H1 (cell line): ENCODE measurements around the gene RUNX1. TPM values are rescaled to one million over a fixed set of nuclear protein-coding genes. Genes with fewer than 3 reads are reported as not detected.

ENCODE experiments used
- CTCF ChIA-PET: fragments of 300-600 bp; sonication (Branson Sonifier 250); formaldehyde crosslinking; loops from one replicate; lab custom pipeline; 2021; ENCODE audit not compliant: partially characterized antibody; lab: Charles Lee
- POLR2A ChIA-PET: fragments of 300-600 bp; sonication (Branson Sonifier 250); formaldehyde crosslinking; loops from one replicate; lab custom pipeline; 2021; ENCODE audit warnings: inconsistent platforms; ENCODE audit not compliant: partially characterized antibody; lab: Charles Lee
- DNase-seq, 2 experiments: peaks; one replicate each; pipeline versions ENCODE4 v3.0.0 to v3.0.0-alpha.2; 2010 to 2022; ENCODE audit warnings: low spot score in 2 of 2, low read depth in 1 of 2, mixed read lengths in 1 of 2
- FAIRE-seq: peaks from 2 replicates; lab custom pipeline; 2011; peaks lifted over from hg19 to GRCh38; lab: Jason Lieb, UNC
- H2AFZ ChIP-seq: 2 replicates; pipeline ENCODE4 v1.8.1; 2012; ENCODE audit warnings: low read length, inconsistent platforms
- H2AK5ac ChIP-seq: 2 replicates; pipeline ENCODE4 v1.6.1; 2013; ENCODE audit warnings: low read depth, low read length
- H2BK120ac ChIP-seq: replicated peaks from 2 replicates; pipeline ENCODE3; 2013; ENCODE audit warnings: low read depth, low read length, inconsistent platforms
- H2BK12ac ChIP-seq: 2 replicates; pipeline ENCODE4 v1.6.1; 2013; ENCODE audit warnings: low read depth, low read length
- H2BK15ac ChIP-seq: 2 replicates; pipeline ENCODE4 v1.6.1; 2013; ENCODE audit warnings: low read length
- H2BK20ac ChIP-seq: 2 replicates; pipeline ENCODE4 v1.6.1; 2013; ENCODE audit warnings: low read length
- H2BK5ac ChIP-seq: 2 replicates; pipeline ENCODE4 v1.6.1; 2013; ENCODE audit warnings: low read depth, low read length
- H3K14ac ChIP-seq: 2 replicates; pipeline ENCODE4 v1.6.1; 2013; ENCODE audit warnings: inconsistent platforms; ENCODE audit not compliant: insufficient read length
- H3K18ac ChIP-seq: 2 replicates; pipeline ENCODE4 v1.6.1; 2013; ENCODE audit warnings: low read length; ENCODE audit errors: extremely low read depth
- H3K23ac ChIP-seq: 2 replicates; pipeline ENCODE4 v1.6.1; 2013; ENCODE audit warnings: inconsistent platforms; ENCODE audit not compliant: insufficient read length
- H3K23me2 ChIP-seq: 2 replicates; pipeline ENCODE4 v1.6.1; 2013; ENCODE audit warnings: low read depth, low read length
- H3K27ac ChIP-seq: 2 replicates; pipeline ENCODE4 v1.6.1; 2011; ENCODE audit warnings: low read depth, low read length, inconsistent platforms
- H3K27me3 ChIP-seq, 4 experiments: replicated peaks in 1 of 4; 1 replicate in 1 of 4; 2 replicates in 3 of 4; pipeline versions ENCODE4 v1.6.1 to v1.8.1; 2011 to 2013; ENCODE audit warnings: low read length in 3 of 4, mild to moderate bottlenecking in 3 of 4, inconsistent platforms in 2 of 4, mixed read lengths in 2 of 4, moderate library complexity in 1 of 4; ENCODE audit not compliant: control insufficient read depth in 3 of 4, insufficient read depth in 3 of 4; ENCODE audit errors: extremely low read depth in 1 of 4
- H3K36me3 ChIP-seq, 4 experiments: 2 replicates each; pipeline versions ENCODE4 v1.6.1 to v1.8.1; 2011 to 2013; ENCODE audit warnings: mild to moderate bottlenecking in 4 of 4, low read length in 3 of 4, moderate library complexity in 2 of 4, control low read depth in 1 of 4, inconsistent platforms in 1 of 4; ENCODE audit not compliant: insufficient read depth in 4 of 4, control insufficient read depth in 2 of 4
- H3K4ac ChIP-seq: replicated peaks from 2 replicates; pipeline ENCODE3; 2013; ENCODE audit warnings: low read length, low read depth, mixed read lengths, inconsistent platforms; ENCODE audit not compliant: insufficient read length
- H3K4me1 ChIP-seq, 4 experiments: replicated peaks in 1 of 4; 1 replicate in 1 of 4; 2 replicates in 3 of 4; pipeline versions ENCODE4 v1.6.1 to v1.8.1; 2011 to 2013; ENCODE audit warnings: low read length in 3 of 4, inconsistent platforms in 2 of 4, mixed read lengths in 1 of 4; ENCODE audit not compliant: insufficient read depth in 4 of 4, control insufficient read depth in 3 of 4
- H3K4me2 ChIP-seq, 2 experiments: 2 replicates each; pipeline versions ENCODE4 v1.6.1 to v1.8.1; 2011 to 2013; ENCODE audit warnings: low read depth in 2 of 2, low read length in 2 of 2, control low read depth in 1 of 2, inconsistent platforms in 1 of 2, mild to moderate bottlenecking in 1 of 2; ENCODE audit not compliant: insufficient read depth in 1 of 2
- H3K4me3 ChIP-seq, 4 experiments: fragments of 200-600, 300-600 bp in 1 of 4; sonication (generic), shearing (Covaris generic), sonication (Bioruptor Twin) in 1 of 4; 2 replicates each; pipeline versions ENCODE4 v1.5.1 to v1.8.1; 2011 to 2016; ENCODE audit warnings: low read length in 4 of 4, low read depth in 3 of 4, control low read depth in 2 of 4, inconsistent platforms in 2 of 4, mild to moderate bottlenecking in 2 of 4, mixed read lengths in 1 of 4, moderate library complexity in 1 of 4; ENCODE audit not compliant: insufficient read depth in 2 of 4; ENCODE audit errors: extremely low read depth in 1 of 4
- H3K56ac ChIP-seq: replicated peaks from 2 replicates; pipeline ENCODE3; 2013; ENCODE audit warnings: low read depth, mild to moderate bottlenecking, mixed read lengths, low read length, inconsistent platforms; ENCODE audit not compliant: insufficient read length
- H3K79me1 ChIP-seq: 2 replicates; pipeline ENCODE4 v1.6.1; 2013; ENCODE audit warnings: low read depth, low read length, control low read depth
- H3K79me2 ChIP-seq, 2 experiments: 2 replicates each; pipeline versions ENCODE4 v1.6.1 to v1.8.1; 2012 to 2013; ENCODE audit warnings: low read length in 2 of 2, mild to moderate bottlenecking in 2 of 2, inconsistent platforms in 1 of 2; ENCODE audit not compliant: insufficient read depth in 2 of 2, control insufficient read depth in 1 of 2
- H3K9ac ChIP-seq, 4 experiments: replicated peaks in 1 of 4; 1 replicate in 1 of 4; 2 replicates in 3 of 4; pipeline versions ENCODE4 v1.6.1 to v1.8.1; 2011 to 2013; ENCODE audit warnings: low read depth in 3 of 4, low read length in 3 of 4, control low read depth in 2 of 4, mild to moderate bottlenecking in 2 of 4, moderate library complexity in 2 of 4, inconsistent platforms in 1 of 4; ENCODE audit errors: extremely low read depth in 1 of 4
- H3K9me3 ChIP-seq, 2 experiments: 2 replicates each; pipeline versions ENCODE4 v1.6.1 to v1.8.1; 2012 to 2013; ENCODE audit warnings: mild to moderate bottlenecking in 2 of 2, moderate library complexity in 2 of 2, control low read depth in 1 of 2, inconsistent platforms in 1 of 2, low read depth in 1 of 2, low read length in 1 of 2, mixed read lengths in 1 of 2; ENCODE audit not compliant: insufficient read depth in 2 of 2
- H4K20me1 ChIP-seq, 2 experiments: replicated peaks in 1 of 2; 2 replicates each; pipeline versions ENCODE3 to v1.8.1; 2011 to 2013; ENCODE audit warnings: inconsistent platforms in 2 of 2, low read length in 2 of 2, mild to moderate bottlenecking in 1 of 2; ENCODE audit not compliant: insufficient read depth in 2 of 2, control insufficient read depth in 1 of 2
- H4K5ac ChIP-seq: 2 replicates; pipeline ENCODE4 v1.6.1; 2013; ENCODE audit warnings: low read length, low read depth, mixed read lengths, inconsistent platforms; ENCODE audit not compliant: insufficient read length
- H4K8ac ChIP-seq: 2 replicates; pipeline ENCODE4 v1.8.0; 2013; ENCODE audit warnings: mild to moderate bottlenecking, moderate library complexity, low read length, inconsistent platforms; ENCODE audit not compliant: insufficient read depth; ENCODE audit errors: extremely low read depth
- H4K91ac ChIP-seq: replicated peaks from 2 replicates; pipeline ENCODE3; 2013; ENCODE audit warnings: low read length, mixed read lengths, inconsistent platforms; ENCODE audit not compliant: insufficient read length
- EZH2 ChIP-seq: fragments of 200-600 bp; sonication (generic); IDR thresholded peaks from 2 replicates; pipeline ENCODE4 v1.7.1; 2012; ENCODE audit warnings: low read depth, mild to moderate bottlenecking, moderate library complexity, low read length, inconsistent platforms; ENCODE audit not compliant: severe bottlenecking
- SAP30 ChIP-seq: fragments of 300-600 bp; sonication (generic); IDR thresholded peaks from 2 replicates; pipeline ENCODE4 v1.7.1; 2012; ENCODE audit warnings: low read length, moderate library complexity, mild to moderate bottlenecking, inconsistent platforms; ENCODE audit not compliant: insufficient read depth, insufficient replicate concordance
- WGBS, 2 experiments: shearing (Covaris generic) in 1 of 2; methylation state at CpG; one replicate each; pipeline versions ENCODE4 v1.1.6 to v1.1.7; 2013 to 2015; ENCODE audit warnings: low lambda C conversion rate in 2 of 2, mixed read lengths in 2 of 2, inconsistent platforms in 1 of 2, low coverage in 1 of 2, missing lambda C conversion rate in 1 of 2; ENCODE audit not compliant: insufficient replicate concordance in 2 of 2, insufficient coverage in 1 of 2, insufficient read length in 1 of 2; ENCODE audit errors: extremely low coverage in 1 of 2, missing lambda C conversion rate in 1 of 2; 5-methylcytosine and 5-hydroxymethylcytosine counted together
- polyA plus RNA-seq, 7 experiments: library from polyadenylated mRNA; depleted of rRNA in 3 of 7; stranded (reverse) in 5 of 7; unstranded in 2 of 7; fragments of >200 nt in 5 of 7; fragments of 200-250 nt in 2 of 7; gene quantifications; 1 replicate in 5 of 7; 2 replicates in 1 of 7; 4 replicates in 1 of 7; pipeline versions ENCODE4 v1.2.1 to v1.2.3, GENCODE V29; 2011 to 2013; ENCODE audit warnings: missing spikeins in 2 of 7, mixed read lengths in 2 of 7
- total RNA-seq: library from RNA; stranded (reverse); fragmentation: NEBNext Ultra II Directional; extraction: Animal tissue kit (Norgen Biotek cat#: 25700); gene quantifications from 2 replicates; pipeline ENCODE4 v1.2.1, GENCODE V29; 2021

Gene RUNX1
- total and polyA plus RNA-seq, 2 of the 8 experiments (the other 6 are each of a cell fraction or from before 2014, with no cell fraction given) = 0.20 to 0.60 TPM

DNA sequence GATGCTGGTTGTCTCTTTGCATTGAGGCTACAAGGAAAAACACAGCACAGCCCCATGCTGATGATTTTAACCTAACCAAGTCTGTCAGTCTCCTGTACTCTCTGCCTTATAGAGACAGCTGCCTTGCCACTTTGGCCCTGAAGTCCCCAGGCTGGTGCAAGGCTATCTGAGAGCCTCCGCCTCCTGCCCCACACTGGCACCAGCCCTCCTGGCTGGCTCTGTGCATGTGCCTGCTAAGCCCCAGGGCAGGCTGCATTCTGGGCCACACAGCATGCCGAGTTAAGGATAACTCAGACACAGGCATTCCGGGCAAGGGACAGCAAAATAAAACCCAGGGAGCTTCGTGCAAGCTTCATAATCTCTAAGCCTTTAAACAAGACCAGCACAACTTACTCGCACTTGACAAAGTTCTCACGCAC is 910 bp downstream of the RUNX1 start:
- 92% methylated on average over 6 of the region's 6 CpGs; no CpG with 5 or more reads in 1 of the 2 experiments for WGBS, 2 experiments
- no peaks in the 10 kb centered on the region for H4K20me1 ChIP-seq
- no peak overlapping the region for H2BK12ac ChIP-seq
- no peak for TF ChIP-seq SAP30
- no peak for TF ChIP-seq EZH2
- no peak overlapping the region for H2BK5ac ChIP-seq
- H3K56ac ChIP-seq = no peak overlapping the region
- H4K5ac ChIP-seq = no peak overlapping the region
- H3K23me2 ChIP-seq = no peaks in the 10 kb centered on the region; the same call in 1 of the 2 replicates
- H3K9ac ChIP-seq = no peak overlapping the region; a peak in 1 of 7 replicates
- H2AK5ac ChIP-seq = no peak overlapping the region
- H2BK15ac ChIP-seq = peak overlapping the region; percentile 18; the same call in 1 of the 2 replicates
- H2AFZ ChIP-seq = no peak overlapping the region
- H3K4me2 ChIP-seq = no peak overlapping the region
- H3K4ac ChIP-seq = no peak overlapping the region
- no peak overlapping the region for H3K23ac ChIP-seq
- H3K79me1 ChIP-seq = no peaks in the 10 kb centered on the region
- DNase-seq (no peak), FAIRE-seq (no peak)
- no peak overlapping the region for H4K91ac ChIP-seq
- peaks cover 0 to 4% (median 0%) of the 10 kb centered on the region in 4 experiments; a peak in 1 of 7 replicates for H3K27me3 ChIP-seq
- no peak overlapping the region for H4K8ac ChIP-seq
- no peaks in the 10 kb centered on the region for H3K9me3 ChIP-seq
- no peaks in the 10 kb centered on the region; a peak in 1 of 8 replicates for H3K36me3 ChIP-seq
- ChIA-PET POLR2A (no interaction called here), CTCF (interaction anchor here (1.0 to 1.7 kb wide), 4 partner anchors 10 to 303 kb away, joined by 3 to 4 read pairs (median 3); no protein-coding TSS in a partner anchor)
- H3K4me3 ChIP-seq = no peak overlapping the region
- no peak overlapping the region for H3K18ac ChIP-seq
- H3K27ac ChIP-seq = no peak overlapping the region
- H2BK20ac ChIP-seq = no peak overlapping the region
- no peak overlapping the region for H2BK120ac ChIP-seq
- H3K14ac ChIP-seq = no peak overlapping the region
- peaks cover 2 to 4% (median 2%) of the 10 kb centered on the region in 4 experiments; a peak in 2 of 7 replicates for H3K4me1 ChIP-seq
- no peaks in the 10 kb centered on the region for H3K79me2 ChIP-seq
